HCT116 (cell line): ENCODE data around the gene PLA2G2A.

Source experiments
- CBX3 ChIP-seq: IDR thresholded peaks from 2 replicates; pipeline ENCODE4 v1.6.1; 2012; ENCODE audit warnings: low read depth
- EZH2 ChIP-seq: fragments of 200-600 bp; sonication (generic); IDR thresholded peaks from 2 replicates; pipeline ENCODE4 v1.6.1; 2017; ENCODE audit warnings: antibody characterized with exemption, mixed run types
- POLR2A ChIP-seq: IDR thresholded peaks from 2 replicates; pipeline ENCODE4 v1.7.0; 2011; ENCODE audit warnings: borderline replicate concordance; ENCODE audit not compliant: insufficient read depth, insufficient read length; ENCODE audit errors: extremely low read depth
- POLR2AphosphoS5 ChIP-seq: IDR thresholded peaks from 2 replicates; pipeline ENCODE4 v1.6.1; 2011; ENCODE audit warnings: mild to moderate bottlenecking, low read depth, low read length, moderate library complexity
- TF ChIP-seq, protein P1 (sequence below), 3 experiments: fragments of 200-600 bp in 1 of 3; sonication (generic) in 1 of 3; IDR thresholded peaks in 2 of 3; conservative IDR thresholded peaks in 1 of 3; 2 replicates each; pipeline ENCODE4 v1.5.1; 2012 to 2017; ENCODE audit warnings: low read depth in 2 of 3, low read length in 2 of 3, antibody characterized with exemption in 1 of 3, borderline replicate concordance in 1 of 3, control low read depth in 1 of 3, mild to moderate bottlenecking in 1 of 3, mixed read lengths in 1 of 3, mixed run types in 1 of 3, moderate library complexity in 1 of 3; ENCODE audit not compliant: insufficient read depth in 1 of 3

DNA sequence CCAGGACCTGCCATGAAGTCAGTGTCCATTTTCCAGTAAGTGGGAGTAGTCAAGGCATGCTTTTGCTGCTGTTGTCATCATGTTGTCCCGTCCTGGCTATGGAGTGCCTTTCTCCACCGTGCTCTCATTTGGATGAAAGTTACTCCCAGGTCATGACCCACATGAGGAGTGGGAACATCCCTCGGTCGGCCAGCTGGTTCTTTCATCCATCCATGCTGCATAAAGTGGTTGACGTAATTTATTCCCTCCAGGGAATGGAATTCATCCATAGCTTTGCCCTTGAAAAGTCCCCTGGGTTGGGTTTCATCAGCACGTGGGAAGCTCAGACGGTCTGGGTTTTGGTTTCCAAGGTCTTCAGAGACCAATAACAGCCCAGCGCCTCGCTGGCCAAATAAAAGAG is 11.6 kb downstream of the PLA2G2A start:
- no peak for TF ChIP-seq POLR2AphosphoS5
- no peak for TF ChIP-seq CBX3
- TF ChIP-seq, protein P1, sequence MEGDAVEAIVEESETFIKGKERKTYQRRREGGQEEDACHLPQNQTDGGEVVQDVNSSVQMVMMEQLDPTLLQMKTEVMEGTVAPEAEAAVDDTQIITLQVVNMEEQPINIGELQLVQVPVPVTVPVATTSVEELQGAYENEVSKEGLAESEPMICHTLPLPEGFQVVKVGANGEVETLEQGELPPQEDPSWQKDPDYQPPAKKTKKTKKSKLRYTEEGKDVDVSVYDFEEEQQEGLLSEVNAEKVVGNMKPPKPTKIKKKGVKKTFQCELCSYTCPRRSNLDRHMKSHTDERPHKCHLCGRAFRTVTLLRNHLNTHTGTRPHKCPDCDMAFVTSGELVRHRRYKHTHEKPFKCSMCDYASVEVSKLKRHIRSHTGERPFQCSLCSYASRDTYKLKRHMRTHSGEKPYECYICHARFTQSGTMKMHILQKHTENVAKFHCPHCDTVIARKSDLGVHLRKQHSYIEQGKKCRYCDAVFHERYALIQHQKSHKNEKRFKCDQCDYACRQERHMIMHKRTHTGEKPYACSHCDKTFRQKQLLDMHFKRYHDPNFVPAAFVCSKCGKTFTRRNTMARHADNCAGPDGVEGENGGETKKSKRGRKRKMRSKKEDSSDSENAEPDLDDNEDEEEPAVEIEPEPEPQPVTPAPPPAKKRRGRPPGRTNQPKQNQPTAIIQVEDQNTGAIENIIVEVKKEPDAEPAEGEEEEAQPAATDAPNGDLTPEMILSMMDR (IDR thresholded peaks at IDR 0.05 in 2 of 3, conservative IDR thresholded peaks at IDR 0.05 in 1 of 3; ENCODE audit: borderline replicate concordance in 1 of 3, insufficient read depth in 1 of 3, low read depth in 2 of 3, low read length in 2 of 3) = no peak
- no peak for TF ChIP-seq EZH2
- TF ChIP-seq POLR2A = no peak
